IPS-18c (cell line): ENCODE measurements around the gene CEBPB.

ENCODE experiments used
- H3K4me3 ChIP-seq: 2 replicates; pipeline ENCODE4 v1.7.0; 2013; ENCODE audit warnings: low read depth, mild to moderate bottlenecking, low read length, moderate library complexity; ENCODE audit not compliant: insufficient read depth
- H3K9me3 ChIP-seq: one replicate; pipeline ENCODE4 v1.6.1; 2013; ENCODE audit warnings: mild to moderate bottlenecking, low read length, moderate library complexity; ENCODE audit not compliant: control insufficient read depth, insufficient read depth

CEBPB gene

GRCh38 chr20:50232651-50233324 is 42.2 kb downstream of the CEBPB start:
- H3K4me3 ChIP-seq, result no peak overlapping the region
- H3K9me3 ChIP-seq, result no peaks in the 10 kb centered on the region

DNA sequence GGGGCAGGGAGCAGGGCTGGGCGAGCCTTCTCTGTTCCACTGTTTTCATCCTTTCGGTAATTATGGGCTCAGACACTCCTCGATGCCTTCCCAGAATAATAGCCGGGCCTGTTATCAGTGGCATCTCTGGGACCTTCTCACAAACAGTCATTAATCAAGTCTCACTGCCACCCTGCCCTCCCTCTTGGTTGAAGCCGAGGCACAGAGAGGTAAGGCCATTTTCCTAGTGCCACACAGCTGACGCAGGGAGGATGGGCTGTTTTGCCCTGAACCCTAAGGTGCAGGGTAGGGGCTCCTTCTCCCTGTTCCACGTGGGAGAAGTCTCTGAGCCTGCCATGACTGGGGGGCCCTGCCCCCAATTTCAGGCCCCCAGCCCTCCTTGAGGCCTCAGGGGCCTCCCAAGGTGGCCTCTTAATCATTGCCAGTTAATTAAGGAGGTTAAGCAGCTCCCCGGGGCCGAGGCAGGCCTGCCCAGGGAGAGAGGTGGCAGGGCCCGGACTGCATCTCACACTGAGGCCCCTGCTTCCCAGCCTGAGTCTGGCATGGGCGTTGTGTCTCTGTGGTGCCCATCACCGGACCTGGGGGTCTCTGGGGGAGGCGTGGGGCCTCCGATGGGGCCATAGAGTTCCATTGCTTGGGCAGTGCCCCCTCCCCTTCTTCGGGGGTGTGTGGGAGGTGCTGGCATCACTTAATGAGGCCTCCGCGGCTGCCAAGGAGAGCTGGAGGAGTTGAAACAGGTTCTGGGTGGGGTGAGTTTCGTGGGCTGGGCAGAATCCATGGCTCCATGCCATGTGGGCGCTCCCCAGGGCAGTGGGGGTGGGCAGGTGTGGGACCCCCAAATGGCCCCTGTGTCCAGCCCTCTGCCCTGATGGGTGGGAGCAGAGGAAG is 42.9 kb downstream of the CEBPB start:
- Histone ChIP-seq H3K4me3 (no peak overlapping the region), H3K9me3 (no peaks in the 10 kb centered on the region)

- Histone ChIP-seq H3K9me3 (no peaks in the 10 kb centered on the region), H3K4me3 (no peak overlapping the region)
Measured at GRCh38 chr20:50234288-50234687, 43.7 kb downstream of the CEBPB start.

GRCh38 chr20:50237349-50237748 is 46.7 kb downstream of the CEBPB start:
- no peak overlapping the region for H3K4me3 ChIP-seq

GRCh38 chr20:50238081-50238800 is 47.6 kb downstream of the CEBPB start:
- Histone ChIP-seq H3K4me3 (no peak overlapping the region), H3K9me3 (no peaks in the 10 kb centered on the region)

More at GRCh38 chr20:50237349-50237748, 46.7 kb downstream of the CEBPB start:
- H3K9me3 ChIP-seq, result no peaks in the 10 kb centered on the region

DNA sequence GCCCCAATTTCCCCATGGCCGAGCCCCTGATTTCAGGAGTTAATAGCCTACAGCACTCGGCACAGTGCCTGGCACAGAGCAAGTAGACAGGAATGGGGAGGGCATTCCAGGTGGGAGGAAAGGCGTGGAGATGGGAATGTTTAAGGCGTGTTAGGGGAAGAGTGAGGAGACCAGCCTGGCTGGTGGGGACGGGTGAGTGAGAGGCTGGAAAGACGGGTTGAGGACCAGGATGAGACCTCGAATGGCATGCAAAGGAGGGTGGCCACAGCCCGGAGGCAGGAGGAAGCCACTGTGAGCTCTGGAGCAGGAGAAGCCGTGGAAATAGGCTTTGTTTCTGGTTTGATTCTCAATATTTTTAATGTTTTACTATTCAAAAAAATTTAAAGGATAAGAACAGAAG is 49.5 kb downstream of the CEBPB start:
- Histone ChIP-seq H3K4me3 (no peak overlapping the region), H3K9me3 (no peaks in the 10 kb centered on the region)

DNA sequence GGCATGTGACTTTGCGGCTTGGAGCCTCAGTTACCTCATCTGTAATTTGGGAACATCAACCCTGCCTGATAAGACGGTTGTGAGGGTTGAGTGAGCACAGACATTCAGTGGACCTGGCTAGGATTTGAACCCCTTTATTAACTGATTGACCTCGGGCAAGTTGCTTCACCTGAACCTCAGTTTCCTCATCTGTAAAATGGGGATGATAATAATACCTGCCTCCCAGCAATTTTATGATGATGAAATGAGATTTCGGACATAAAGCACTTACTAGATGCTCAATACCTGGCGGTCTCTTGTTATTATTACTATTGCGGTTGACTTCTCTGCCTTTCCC is 51.5 kb downstream of the CEBPB start:
- no peak overlapping the region for H3K4me3 ChIP-seq
- no peaks in the 10 kb centered on the region for H3K9me3 ChIP-seq
